Liver (tissue), 9 donors: ENCODE results near the gene MED12L. TPM values are rescaled to one million over a fixed set of nuclear protein-coding genes. Genes with fewer than 3 reads are reported as not detected.

ENCODE experiments used
- DNase-seq: peaks from one replicate; pipeline ENCODE4 v3.0.0-alpha.2; 2017; ENCODE audit warnings: low spot score
- H3K27ac ChIP-seq, 2 donors: one replicate each; pipeline ENCODE4 v1.7.0; 2013; ENCODE audit warnings: inconsistent platforms in 2 of 2, low read length in 2 of 2, control low read depth in 1 of 2, low read depth in 1 of 2, mild to moderate bottlenecking in 1 of 2
- H3K27me3 ChIP-seq, 4 donors: one replicate each; pipeline versions ENCODE4 v1.6.1 to v1.7.0; 2013; ENCODE audit warnings: low read length in 3 of 4, inconsistent platforms in 1 of 4, mild to moderate bottlenecking in 1 of 4, moderate library complexity in 1 of 4; ENCODE audit not compliant: control insufficient read depth in 4 of 4, insufficient read depth in 4 of 4
- H3K36me3 ChIP-seq, 4 donors: one replicate each; pipeline versions ENCODE4 v1.6.1 to v1.7.0; 2013; ENCODE audit warnings: low read length in 3 of 4, mild to moderate bottlenecking in 3 of 4, low read depth in 1 of 4, moderate library complexity in 1 of 4; ENCODE audit not compliant: control insufficient read depth in 4 of 4, insufficient read depth in 3 of 4
- H3K4me1 ChIP-seq, 4 donors: one replicate each; pipeline versions ENCODE4 v1.6.1 to v1.7.0; 2013; ENCODE audit warnings: low read length in 3 of 4, mild to moderate bottlenecking in 3 of 4, moderate library complexity in 1 of 4; ENCODE audit not compliant: control insufficient read depth in 4 of 4, insufficient read depth in 4 of 4
- H3K4me3 ChIP-seq, 3 donors: one replicate each; pipeline versions ENCODE4 v1.6.1 to v1.7.0; 2013; ENCODE audit warnings: low read length in 3 of 3, control low read depth in 1 of 3, low read depth in 1 of 3, mild to moderate bottlenecking in 1 of 3
- H3K9ac ChIP-seq, 2 donors: one replicate each; pipeline ENCODE4 v1.7.0; 2013; ENCODE audit warnings: low read length in 2 of 2, mild to moderate bottlenecking in 2 of 2, moderate library complexity in 2 of 2, control low read depth in 1 of 2, low read depth in 1 of 2
- H3K9me3 ChIP-seq, 4 donors: one replicate each; pipeline versions ENCODE4 v1.6.1 to v1.7.0; 2013; ENCODE audit warnings: low read length in 3 of 4; ENCODE audit not compliant: control insufficient read depth in 4 of 4
- ATF3 ChIP-seq: IDR thresholded peaks from 2 replicates; pipeline ENCODE4 v1.6.1; 2016; ENCODE audit warnings: antibody characterized with exemption
- EGR1 ChIP-seq, 2 donors: IDR thresholded peaks; 2 replicates each; pipeline ENCODE4 v1.6.1; 2016 to 2018; ENCODE audit warnings: antibody characterized with exemption in 2 of 2, low read depth in 2 of 2
- FOXA1 ChIP-seq: IDR thresholded peaks from 2 replicates; pipeline ENCODE4 v1.6.1; 2016; ENCODE audit warnings: antibody characterized with exemption
- FOXA2 ChIP-seq: IDR thresholded peaks from 2 replicates; pipeline ENCODE4 v1.6.1; 2016; ENCODE audit warnings: antibody characterized with exemption
- GABPA ChIP-seq, 2 donors: IDR thresholded peaks in 1 of 2; conservative IDR thresholded peaks in 1 of 2; 2 replicates each; pipeline ENCODE4 v1.6.1; 2016; ENCODE audit warnings: antibody characterized with exemption in 2 of 2, mild to moderate bottlenecking in 1 of 2, moderate library complexity in 1 of 2
- HNF4A ChIP-seq, 2 donors: conservative IDR thresholded peaks; 2 replicates each; pipeline ENCODE4 v1.6.1; 2016; ENCODE audit warnings: antibody characterized with exemption in 2 of 2, mild to moderate bottlenecking in 2 of 2
- HNF4G ChIP-seq: IDR thresholded peaks from 2 replicates; pipeline ENCODE4 v1.6.1; 2016; ENCODE audit warnings: antibody characterized with exemption
- JUND ChIP-seq, 2 donors: IDR thresholded peaks; 2 replicates each; pipeline ENCODE4 v1.6.1; 2016; ENCODE audit warnings: antibody characterized with exemption in 2 of 2
- NR2F2 ChIP-seq: IDR thresholded peaks from 2 replicates; pipeline ENCODE4 v1.6.1; 2016; ENCODE audit warnings: antibody characterized with exemption
- RAD21 ChIP-seq, 2 donors: IDR thresholded peaks; 2 replicates each; pipeline ENCODE4 v1.6.1; 2016; ENCODE audit warnings: antibody characterized with exemption in 2 of 2, mild to moderate bottlenecking in 2 of 2
- REST ChIP-seq: IDR thresholded peaks from 2 replicates; pipeline ENCODE4 v1.6.1; 2016; ENCODE audit warnings: antibody characterized with exemption, mild to moderate bottlenecking
- RXRA ChIP-seq, 2 donors: IDR thresholded peaks; 2 replicates each; pipeline ENCODE4 v1.6.1; 2017 to 2018; ENCODE audit warnings: antibody characterized with exemption in 2 of 2, mild to moderate bottlenecking in 1 of 2
- SP1 ChIP-seq: IDR thresholded peaks from 2 replicates; pipeline ENCODE4 v1.6.1; 2018; ENCODE audit warnings: antibody characterized with exemption, mild to moderate bottlenecking
- TAF1 ChIP-seq: conservative IDR thresholded peaks from 2 replicates; pipeline ENCODE4 v1.6.1; 2016; ENCODE audit warnings: antibody characterized with exemption, mild to moderate bottlenecking
- YY1 ChIP-seq: IDR thresholded peaks from 2 replicates; pipeline ENCODE4 v1.6.1; 2016; ENCODE audit warnings: antibody characterized with exemption, mild to moderate bottlenecking
- WGBS: extraction: QIAGEN DNeasy Blood & Tissue Kit; methylation state at CpG from one replicate; pipeline ENCODE4 v1.1.7; 2013; 5-methylcytosine and 5-hydroxymethylcytosine counted together
- polyA plus RNA-seq, 2 donors: library from polyadenylated mRNA; stranded (reverse) in 1 of 2; unstranded in 1 of 2; fragments of 200-250 nt in 1 of 2; fragments of >200 nt in 1 of 2; fragmentation: Nextera tagmentation in 1 of 2; extraction: Ambion mirVana in 1 of 2; gene quantifications; one replicate each; pipeline versions ENCODE4 v1.2.1 to v1.2.3, GENCODE V29; 2013 to 2015
- total RNA-seq, 2 donors: library from RNA; depleted of rRNA; stranded (reverse); fragments of >200 nt; gene quantifications; one replicate each; pipeline ENCODE4 v1.2.3, GENCODE V29; 2014
- TF ChIP-seq, protein P1 (sequence below): IDR thresholded peaks from 2 replicates; pipeline ENCODE4 v1.6.1; 2016; ENCODE audit warnings: antibody characterized with exemption
- TF ChIP-seq, protein P2 (sequence below): fragments of 150-350 bp; IDR thresholded peaks from 2 replicates; pipeline ENCODE4 v1.5.1; 2017; ENCODE audit warnings: improper control_type of control experiment, low read depth, low read length; ENCODE audit not compliant: missing input control
- TF ChIP-seq, protein P3 (sequence below): IDR thresholded peaks from 2 replicates; pipeline ENCODE4 v1.6.1; 2016; ENCODE audit warnings: antibody characterized with exemption
- donor health status: healthy.
- donor health status: healthy.
- donor health status: healthy.
- donor health status: healthy.
- donor health status: healthy.

The MED12L gene
- total and polyA plus RNA-seq, 4 donors, result 0.02 to 2.1 (median 0.49) TPM

DNA sequence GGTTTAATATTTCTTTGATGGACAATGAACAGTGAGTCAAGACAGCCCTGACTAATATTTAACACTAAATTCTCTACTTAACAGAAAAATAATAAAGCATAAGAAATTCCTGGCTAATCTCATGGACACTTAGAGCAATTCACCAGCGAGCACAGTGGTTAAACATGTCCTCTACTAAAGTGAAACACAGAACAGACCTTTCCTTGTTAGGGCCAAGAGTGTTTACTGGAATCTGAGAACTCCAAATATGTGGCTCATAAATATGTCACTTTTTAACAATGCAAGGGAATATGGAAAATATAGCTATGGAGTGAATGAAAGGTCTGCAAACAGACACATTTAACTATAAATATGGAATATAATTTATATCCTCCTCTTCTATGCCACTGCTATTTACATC, 394.0 kb downstream of the MED12L start:
- WGBS, result 1% methylated on average over 1 of the region's 1 CpG
- H3K4me3 ChIP-seq, result no peak overlapping the region
- no peaks in the 10 kb centered on the region for H3K4me1 ChIP-seq
- peaks cover 0 to 8% (median 0%) of the 10 kb centered on the region in 4 donors for H3K9me3 ChIP-seq
- no peak overlapping the region for H3K9ac ChIP-seq
- no peak overlapping the region for H3K27ac ChIP-seq
- no peak for DNase-seq
- TF ChIP-seq TAF1 (no peak), RAD21 (IDR thresholded peaks at IDR 0.05) (no peak)
- H3K27me3 ChIP-seq, result no peaks in the 10 kb centered on the region
- H3K36me3 ChIP-seq, result no peaks in the 10 kb centered on the region

- no peak overlapping the region for H3K27ac ChIP-seq
- no peak overlapping the region for H3K9ac ChIP-seq
- no peaks in the 10 kb centered on the region for H3K36me3 ChIP-seq
- DNase-seq, result no peak
- no peaks in the 10 kb centered on the region for H3K4me1 ChIP-seq
- WGBS, result 87% methylated on average over 2 of the region's 2 CpGs
- TF ChIP-seq, protein P1, sequence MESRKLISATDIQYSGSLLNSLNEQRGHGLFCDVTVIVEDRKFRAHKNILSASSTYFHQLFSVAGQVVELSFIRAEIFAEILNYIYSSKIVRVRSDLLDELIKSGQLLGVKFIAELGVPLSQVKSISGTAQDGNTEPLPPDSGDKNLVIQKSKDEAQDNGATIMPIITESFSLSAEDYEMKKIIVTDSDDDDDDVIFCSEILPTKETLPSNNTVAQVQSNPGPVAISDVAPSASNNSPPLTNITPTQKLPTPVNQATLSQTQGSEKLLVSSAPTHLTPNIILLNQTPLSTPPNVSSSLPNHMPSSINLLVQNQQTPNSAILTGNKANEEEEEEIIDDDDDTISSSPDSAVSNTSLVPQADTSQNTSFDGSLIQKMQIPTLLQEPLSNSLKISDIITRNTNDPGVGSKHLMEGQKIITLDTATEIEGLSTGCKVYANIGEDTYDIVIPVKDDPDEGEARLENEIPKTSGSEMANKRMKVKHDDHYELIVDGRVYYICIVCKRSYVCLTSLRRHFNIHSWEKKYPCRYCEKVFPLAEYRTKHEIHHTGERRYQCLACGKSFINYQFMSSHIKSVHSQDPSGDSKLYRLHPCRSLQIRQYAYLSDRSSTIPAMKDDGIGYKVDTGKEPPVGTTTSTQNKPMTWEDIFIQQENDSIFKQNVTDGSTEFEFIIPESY, result no peak
- TF ChIP-seq, protein P2, sequence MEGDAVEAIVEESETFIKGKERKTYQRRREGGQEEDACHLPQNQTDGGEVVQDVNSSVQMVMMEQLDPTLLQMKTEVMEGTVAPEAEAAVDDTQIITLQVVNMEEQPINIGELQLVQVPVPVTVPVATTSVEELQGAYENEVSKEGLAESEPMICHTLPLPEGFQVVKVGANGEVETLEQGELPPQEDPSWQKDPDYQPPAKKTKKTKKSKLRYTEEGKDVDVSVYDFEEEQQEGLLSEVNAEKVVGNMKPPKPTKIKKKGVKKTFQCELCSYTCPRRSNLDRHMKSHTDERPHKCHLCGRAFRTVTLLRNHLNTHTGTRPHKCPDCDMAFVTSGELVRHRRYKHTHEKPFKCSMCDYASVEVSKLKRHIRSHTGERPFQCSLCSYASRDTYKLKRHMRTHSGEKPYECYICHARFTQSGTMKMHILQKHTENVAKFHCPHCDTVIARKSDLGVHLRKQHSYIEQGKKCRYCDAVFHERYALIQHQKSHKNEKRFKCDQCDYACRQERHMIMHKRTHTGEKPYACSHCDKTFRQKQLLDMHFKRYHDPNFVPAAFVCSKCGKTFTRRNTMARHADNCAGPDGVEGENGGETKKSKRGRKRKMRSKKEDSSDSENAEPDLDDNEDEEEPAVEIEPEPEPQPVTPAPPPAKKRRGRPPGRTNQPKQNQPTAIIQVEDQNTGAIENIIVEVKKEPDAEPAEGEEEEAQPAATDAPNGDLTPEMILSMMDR, result no peak
- no peak for TF ChIP-seq YY1
- TF ChIP-seq GABPA (IDR thresholded peaks at IDR 0.05 in 1 of 2, conservative IDR thresholded peaks at IDR 0.05 in 1 of 2), result no peak
- no peak for TF ChIP-seq NR2F2
- TF ChIP-seq, protein P3, sequence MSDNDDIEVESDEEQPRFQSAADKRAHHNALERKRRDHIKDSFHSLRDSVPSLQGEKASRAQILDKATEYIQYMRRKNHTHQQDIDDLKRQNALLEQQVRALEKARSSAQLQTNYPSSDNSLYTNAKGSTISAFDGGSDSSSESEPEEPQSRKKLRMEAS, result no peak
- TF ChIP-seq RAD21 (IDR thresholded peaks at IDR 0.05), result no peak
- no peak for TF ChIP-seq REST
- no peak for TF ChIP-seq EGR1 (IDR thresholded peaks at IDR 0.05; ENCODE audit: low read depth in 2 of 2)
- no peak for TF ChIP-seq FOXA1
- no peak for TF ChIP-seq SP1
- TF ChIP-seq JUND (IDR thresholded peaks at IDR 0.05), result no peak
- no peak for TF ChIP-seq HNF4A (conservative IDR thresholded peaks at IDR 0.05)
- no peak for TF ChIP-seq RXRA (IDR thresholded peaks at IDR 0.05)
- TF ChIP-seq ATF3, result no peak
- no peak for TF ChIP-seq FOXA2
- no peak for TF ChIP-seq HNF4G
- H3K27me3 ChIP-seq, result no peaks in the 10 kb centered on the region
- no peak overlapping the region for H3K4me3 ChIP-seq
- H3K9me3 ChIP-seq, result peaks cover 0 to 8% (median 0%) of the 10 kb centered on the region in 4 donors
Observed at GRCh38 chr3:151480492-151480891, 395.0 kb downstream of the MED12L start.
